Gastrocnemius medialis (tissue), 4 donors: ENCODE results near the gene LARGE1.

ENCODE experiments used
- CTCF ChIP-seq, 5 experiments: fragments of 450-650 bp in 3 of 5; fragments of 200-600 bp in 2 of 5; sonication (generic) in 2 of 5; IDR thresholded peaks in 4 of 5; conservative IDR thresholded peaks in 1 of 5; 1 replicate in 4 of 5; 2 replicates in 1 of 5; pipeline ENCODE4 v1.5.1; 2016 to 2019; ENCODE audit warnings: antibody characterized with exemption in 5 of 5, mild to moderate bottlenecking in 3 of 5, moderate library complexity in 3 of 5
- POLR2A ChIP-seq, 2 donors: fragments of 450-650 bp; IDR thresholded peaks; one replicate each; pipeline ENCODE4 v1.6.1; 2017; ENCODE audit warnings: antibody characterized with exemption in 2 of 2, mild to moderate bottlenecking in 2 of 2, moderate library complexity in 2 of 2

DNA sequence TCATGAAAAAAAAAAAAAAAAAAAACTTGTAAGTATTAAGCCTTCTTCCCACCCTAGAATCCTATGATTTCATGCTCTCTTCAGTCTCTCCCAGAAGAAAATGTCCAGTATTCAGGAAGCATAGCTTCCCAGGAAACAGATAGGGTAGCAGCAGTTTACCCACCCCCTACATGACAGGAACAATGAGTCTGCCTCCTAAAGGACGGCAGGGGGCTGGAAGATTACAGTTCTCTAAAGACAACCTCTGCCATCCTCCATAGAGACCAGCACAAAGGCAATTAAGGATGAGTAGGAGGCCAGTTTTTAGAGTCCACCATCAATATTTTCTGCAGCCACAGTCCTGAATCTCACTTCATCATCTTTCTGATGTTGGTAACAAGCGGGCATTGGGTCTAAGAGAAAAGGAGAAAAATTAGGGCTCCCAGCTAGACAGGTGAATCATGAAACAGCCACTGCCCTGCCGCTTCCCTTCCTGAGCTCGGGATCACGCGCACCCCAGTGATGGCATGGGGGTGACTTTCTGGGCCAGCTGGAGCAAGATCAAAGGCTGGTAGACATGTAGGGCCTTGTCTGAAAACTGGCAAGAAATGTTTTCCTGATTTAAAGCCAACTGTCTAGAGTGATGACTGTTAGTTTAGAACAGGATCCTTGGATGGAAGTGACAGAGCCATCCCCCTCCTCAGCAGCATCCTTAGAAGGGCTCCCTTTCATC lies 322.8 kb downstream of the LARGE1 start:
- TF ChIP-seq POLR2A (IDR thresholded peaks at IDR 0.05) (no peak), CTCF (IDR thresholded peaks at IDR 0.05 in 4 of 5, conservative IDR thresholded peaks at IDR 0.05 in 1 of 5) (no peak)
